ENCODE measurements around the gene GJB5.

The GJB5 gene

GRCh38 chr1:34780528-34780927 is 25.7 kb downstream of the GJB5 start:
- H3K9me3 ChIP-seq = no peaks in the 10 kb centered on the region
- H3K4me3 ChIP-seq (ENCODE audit: low read depth in 1 of 2, low read length in 1 of 2) = no peak overlapping the region
- no peak overlapping the region for H3K27ac ChIP-seq
- peaks cover 84% of the 10 kb centered on the region for H3K27me3 ChIP-seq
- H3K36me3 ChIP-seq = no peaks in the 10 kb centered on the region
- no peak for TF ChIP-seq CTCF (IDR thresholded peaks at IDR 0.05)
- H3K4me1 ChIP-seq (ENCODE audit: control insufficient read depth in 1 of 2, insufficient read depth in 1 of 2, low read depth in 1 of 2, low read length in 1 of 2) = no peaks in the 10 kb centered on the region

- no peak within 1 kb of the TSS for H3K4me3 ChIP-seq (ENCODE audit: low read depth in 1 of 2, low read length in 1 of 2)
- no peaks in the 10 kb centered on the region for H3K4me1 ChIP-seq (ENCODE audit: control insufficient read depth in 1 of 2, insufficient read depth in 1 of 2, low read depth in 1 of 2, low read length in 1 of 2)
- H3K9me3 ChIP-seq = no peaks in the 10 kb centered on the region
- no peaks in the 10 kb centered on the region for H3K36me3 ChIP-seq
- H3K27ac ChIP-seq = no peak within 1 kb of the TSS
- no peak for TF ChIP-seq CTCF (IDR thresholded peaks at IDR 0.05)
- H3K27me3 ChIP-seq = peaks cover 86% of the 10 kb centered on the region
These were observed 26.4 kb downstream of the GJB5 start, which contains the start of gene GJB3 for GRCh38 chr1:34781071-34781843. Gene GJB3 (plus strand): TSS chr1:34781214. CDS start chr1:34784763, 3,549 bp downstream.

- no peaks in the 10 kb centered on the region for H3K4me1 ChIP-seq (ENCODE audit: control insufficient read depth in 1 of 2, insufficient read depth in 1 of 2, low read depth in 1 of 2, low read length in 1 of 2)
- TF ChIP-seq CTCF (IDR thresholded peaks at IDR 0.05) = no peak
- no peaks in the 10 kb centered on the region for H3K36me3 ChIP-seq
- H3K4me3 ChIP-seq (ENCODE audit: low read depth in 1 of 2, low read length in 1 of 2) = no peak overlapping the region
- no peaks in the 10 kb centered on the region for H3K9me3 ChIP-seq
- no peak overlapping the region for H3K27ac ChIP-seq
- peaks cover 83% of the 10 kb centered on the region for H3K27me3 ChIP-seq
These were observed 27.1 kb downstream of the GJB5 start for GRCh38 chr1:34781844-34782391.

- Histone ChIP-seq H3K27ac (no peak overlapping the region), H3K27me3 (peaks cover 67% of the 10 kb centered on the region), H3K4me3 (ENCODE audit: low read depth in 1 of 2, low read length in 1 of 2) (no peak overlapping the region), H3K4me1 (ENCODE audit: control insufficient read depth in 1 of 2, insufficient read depth in 1 of 2, low read depth in 1 of 2, low read length in 1 of 2) (no peaks in the 10 kb centered on the region), H3K9me3 (no peaks in the 10 kb centered on the region), H3K36me3 (no peaks in the 10 kb centered on the region)
- no peak for TF ChIP-seq CTCF (IDR thresholded peaks at IDR 0.05)
These were observed 29.9 kb downstream of the GJB5 start for GRCh38 chr1:34784751-34785221.

GRCh38 chr1:34785231-34785874 is 30.5 kb downstream of the GJB5 start:
- peaks cover 66% of the 10 kb centered on the region for H3K27me3 ChIP-seq
- no peaks in the 10 kb centered on the region for H3K9me3 ChIP-seq
- no peak for TF ChIP-seq CTCF (IDR thresholded peaks at IDR 0.05)
- H3K4me3 ChIP-seq (ENCODE audit: low read depth in 1 of 2, low read length in 1 of 2) = no peak overlapping the region
- no peaks in the 10 kb centered on the region for H3K36me3 ChIP-seq
- no peak overlapping the region for H3K27ac ChIP-seq
- no peaks in the 10 kb centered on the region for H3K4me1 ChIP-seq (ENCODE audit: control insufficient read depth in 1 of 2, insufficient read depth in 1 of 2, low read depth in 1 of 2, low read length in 1 of 2)
